Activated CD4-positive, CD25-positive, alpha-beta regulatory T cell treated with anti-CD3 and anti-CD28 coated beads, Interleukin-2, amount 50 U/mL, for 16 hours (primary cell): ENCODE data around the gene CYRIA.

Source experiments
- DNase-seq: peaks from one replicate; pipeline ENCODE4 v3.0.0-alpha.2; 2020; ENCODE audit warnings: low read depth, low spot score

CYRIA gene

DNA sequence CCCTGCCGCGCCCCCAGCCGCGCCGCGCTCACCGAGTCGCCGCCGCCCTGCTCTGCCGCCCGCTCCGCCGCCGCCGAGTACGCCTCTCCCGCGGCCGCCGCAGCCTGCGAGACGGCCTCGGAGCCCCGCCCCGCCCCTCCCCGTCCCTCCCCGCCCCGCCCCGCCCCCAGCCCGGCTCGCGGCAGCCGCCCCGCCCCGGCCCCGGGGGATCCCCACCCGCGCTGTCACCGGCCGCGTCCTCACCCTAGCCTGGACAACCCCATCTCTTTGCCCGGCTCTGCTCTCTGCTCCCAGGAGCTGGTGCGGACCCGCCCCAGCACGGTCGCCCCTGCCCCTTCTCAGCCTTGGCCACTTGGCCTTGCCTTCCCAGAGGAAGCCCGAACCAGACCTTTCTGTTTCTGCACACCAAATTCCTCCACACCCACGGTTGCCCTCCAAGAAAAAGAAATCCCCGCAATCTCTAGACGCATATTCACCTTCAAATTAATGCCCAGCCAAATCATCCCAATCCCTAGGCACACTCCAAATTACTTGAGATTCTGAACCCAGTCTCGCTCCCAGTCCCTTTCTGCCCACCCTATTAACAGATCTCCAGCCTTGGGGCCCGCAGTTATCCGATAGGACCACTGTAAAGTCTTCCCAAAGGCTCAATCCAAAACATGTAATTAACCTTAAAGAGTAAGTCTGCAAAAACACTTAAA is at the start of gene CYRIA:
Gene CYRIA, minus strand, starts transcription at position 87 of the 701 bp plus-strand sequence. CDS start 77,715 bp downstream, outside the sequence.
- DNase-seq: no peak

DNA sequence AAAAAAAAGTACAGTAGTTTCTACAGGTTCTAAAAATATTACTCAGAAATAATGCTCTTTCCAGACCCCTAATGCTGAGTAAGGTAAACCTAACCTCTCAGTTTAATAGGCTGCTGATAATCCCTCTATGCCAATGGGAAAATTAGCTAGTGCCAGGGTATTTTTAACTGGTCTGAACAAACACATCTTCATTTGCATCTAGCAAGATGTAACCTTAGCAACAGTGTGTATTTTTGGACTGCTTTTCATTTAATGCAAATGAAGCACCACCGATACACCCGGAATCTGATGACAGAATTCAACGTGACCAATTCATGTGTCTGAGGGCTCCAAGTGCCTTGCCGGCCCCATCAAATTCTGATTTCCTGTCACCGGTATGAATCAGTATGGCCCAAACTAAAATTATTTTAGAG is 47.4 kb upstream of the CYRIA start:
- no peak for DNase-seq

DNA sequence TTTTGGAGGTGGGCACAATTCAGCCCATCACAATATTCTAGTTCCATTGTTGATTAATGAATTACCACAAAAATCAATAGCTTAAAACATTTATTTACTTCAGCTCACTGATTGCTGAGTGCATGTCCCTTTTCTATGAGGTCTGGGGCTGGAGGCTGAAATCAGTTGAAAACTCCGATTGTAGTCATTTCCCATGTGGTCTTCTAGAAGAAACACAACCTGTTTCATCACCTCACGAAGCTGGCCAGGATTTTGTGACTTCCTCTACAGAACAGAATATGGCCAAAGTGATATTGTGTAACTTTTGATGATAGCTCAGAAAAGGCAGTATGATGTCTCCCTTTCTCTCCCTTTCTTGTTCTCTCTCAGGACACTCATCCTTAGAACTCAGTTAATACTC is 44.1 kb upstream of the CYRIA start:
- DNase-seq: no peak

DNA sequence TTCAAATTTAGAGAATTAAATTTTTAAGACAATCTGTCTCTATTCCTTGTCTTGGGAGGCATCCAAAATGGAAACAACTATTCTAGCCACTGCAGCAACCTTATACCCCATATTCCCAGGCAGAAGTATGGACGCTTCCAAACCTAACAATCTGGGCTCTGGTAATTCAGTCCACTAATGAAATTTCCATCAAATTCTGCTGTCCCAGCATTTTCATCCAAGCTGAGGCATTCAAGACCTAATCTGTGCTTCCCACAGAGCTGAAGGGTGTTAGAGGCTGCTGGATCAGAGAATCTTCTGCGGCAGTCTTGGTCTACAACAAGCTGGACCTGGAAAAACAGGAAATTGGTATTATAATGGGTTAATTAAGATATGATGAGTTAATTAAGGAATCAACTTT is 42.5 kb upstream of the CYRIA start:
- no peak for DNase-seq

DNA sequence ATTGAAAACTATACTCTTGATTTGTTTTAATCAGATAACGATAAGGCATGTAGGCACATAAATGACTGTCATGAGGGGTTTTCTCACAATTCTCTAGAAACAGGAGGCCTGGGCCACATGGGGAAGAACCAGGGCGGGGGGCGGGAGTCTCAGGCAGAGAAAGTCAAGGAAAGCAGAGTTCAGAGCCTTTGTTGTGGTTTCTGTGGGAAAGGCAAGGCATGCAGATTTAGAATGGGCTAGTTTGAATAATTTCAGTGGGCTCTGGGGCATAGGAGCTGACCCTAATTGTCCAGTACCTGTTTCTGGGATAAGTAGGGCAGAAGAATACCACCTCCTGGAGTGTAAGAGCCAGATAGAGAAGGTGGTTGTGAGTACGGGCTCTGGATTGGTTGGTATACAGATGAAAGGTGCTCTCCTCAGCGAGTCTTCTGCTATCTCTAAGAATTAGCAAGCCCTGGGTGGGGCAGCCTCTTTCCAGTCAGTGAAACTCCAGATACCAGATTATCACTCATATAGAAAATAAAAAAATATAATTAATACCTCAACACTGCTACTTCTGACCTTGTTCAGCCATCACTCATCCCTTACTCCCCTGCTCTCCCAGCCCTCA is 41.5 kb upstream of the CYRIA start:
- DNase-seq: no peak

DNA sequence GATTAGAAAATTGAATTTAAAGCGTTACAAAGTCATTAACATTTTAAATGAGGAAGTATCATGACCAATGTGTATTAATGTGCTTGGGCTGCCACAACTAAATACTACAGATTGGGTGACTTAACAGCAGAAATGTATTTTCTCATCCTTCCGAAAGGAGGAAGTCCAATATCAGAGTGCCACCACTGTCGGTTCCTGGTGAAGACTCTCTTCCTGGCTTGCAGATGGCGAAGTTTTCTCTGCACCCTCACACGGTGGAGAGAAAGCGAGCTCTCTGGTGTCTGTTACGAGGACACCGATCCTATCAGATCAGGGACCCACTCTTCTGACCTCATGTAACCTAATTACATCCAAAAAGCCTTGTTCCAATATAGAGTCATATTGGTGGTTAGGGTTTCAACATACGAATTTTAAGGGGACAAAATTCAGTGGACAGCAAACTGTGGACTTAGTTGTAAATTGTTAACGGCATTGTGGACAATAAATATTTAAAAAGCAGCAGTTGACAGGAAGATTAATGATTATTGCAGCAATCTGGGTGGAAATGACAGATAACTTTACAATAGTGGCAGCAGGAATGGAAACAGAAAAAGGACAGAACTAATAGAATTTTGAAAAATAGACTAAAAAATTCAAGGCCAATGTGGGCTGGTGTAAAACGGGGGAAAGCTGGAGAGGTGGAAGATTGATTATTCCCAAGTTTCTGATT is 35.1 kb upstream of the CYRIA start:
- DNase-seq: no peak

DNA sequence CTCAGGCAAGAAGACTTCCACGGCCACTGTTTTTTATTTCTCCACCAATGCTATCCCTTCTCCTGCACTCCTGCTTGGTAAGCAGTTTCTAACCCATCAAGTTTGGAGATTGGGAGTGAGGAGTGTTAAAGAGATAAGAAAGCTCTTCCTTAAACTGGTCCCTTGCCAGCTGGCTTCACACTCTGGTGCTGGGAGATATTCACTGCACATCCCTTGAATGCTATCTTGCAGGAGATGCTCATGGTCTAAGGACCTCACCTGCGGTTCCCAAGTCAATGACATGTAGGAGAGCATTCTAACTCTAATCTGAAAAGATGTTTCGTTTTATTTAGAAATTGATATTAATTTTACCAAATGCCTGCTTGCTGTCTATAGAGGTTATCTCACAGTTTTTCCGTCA is 28.2 kb upstream of the CYRIA start:
- DNase-seq: no peak

DNA sequence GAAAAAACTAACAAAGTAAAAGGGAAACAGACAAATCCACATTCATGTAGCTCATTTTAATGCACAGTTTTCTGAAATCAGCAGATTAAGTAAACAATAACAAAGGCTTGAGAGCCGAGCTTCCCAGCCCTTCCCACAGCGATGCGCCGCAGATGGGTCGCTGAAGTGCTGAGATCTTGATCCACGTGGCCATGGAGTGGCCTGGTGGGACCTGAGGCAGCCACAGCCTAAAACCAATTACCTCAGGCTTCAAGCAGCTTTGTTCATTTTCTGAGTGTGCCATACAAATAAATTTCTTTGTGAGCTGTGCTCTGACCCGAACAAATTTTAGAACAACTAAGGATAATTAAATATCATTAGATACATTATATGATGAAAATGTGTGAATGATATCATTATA is 25.6 kb upstream of the CYRIA start:
- no peak for DNase-seq

DNA sequence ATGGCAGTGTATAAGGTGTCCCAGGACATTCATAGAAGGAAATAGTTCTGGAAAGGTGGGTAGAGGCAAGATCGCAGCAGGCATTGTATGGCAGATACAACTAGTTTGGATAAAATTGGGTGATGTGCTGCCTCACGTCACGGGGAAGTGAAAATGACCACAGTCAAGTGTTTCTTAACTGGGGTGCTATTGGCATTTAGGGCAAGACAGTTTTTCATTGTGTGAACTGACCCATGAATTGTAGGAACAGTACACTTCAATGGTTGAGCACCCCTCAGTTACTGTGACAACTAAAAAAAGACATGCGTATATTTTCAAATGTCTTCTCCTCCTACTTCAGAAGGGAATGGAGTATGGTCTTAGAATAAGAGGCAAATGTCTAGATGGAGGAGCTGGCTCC is 22.3 kb upstream of the CYRIA start:
- DNase-seq: no peak

DNA sequence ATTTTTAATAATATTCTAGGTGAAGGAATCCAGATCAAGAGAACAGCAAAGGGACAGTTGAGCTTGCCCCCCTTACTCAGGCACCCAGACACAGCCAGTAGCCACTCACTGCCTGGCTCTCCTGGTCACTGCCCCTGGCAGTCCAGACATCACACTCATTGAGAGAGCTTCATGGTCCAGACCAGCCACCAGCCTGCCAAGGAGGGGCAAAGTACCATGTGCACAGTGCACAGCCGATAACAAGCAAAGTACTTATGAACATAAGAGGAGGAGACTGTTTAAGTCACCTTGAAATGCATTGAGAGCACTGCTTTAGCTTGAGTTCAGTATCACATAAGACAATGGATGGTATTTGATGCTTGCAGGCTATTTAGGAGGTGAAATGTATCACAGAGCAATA is 21.6 kb upstream of the CYRIA start:
- no peak for DNase-seq

DNA sequence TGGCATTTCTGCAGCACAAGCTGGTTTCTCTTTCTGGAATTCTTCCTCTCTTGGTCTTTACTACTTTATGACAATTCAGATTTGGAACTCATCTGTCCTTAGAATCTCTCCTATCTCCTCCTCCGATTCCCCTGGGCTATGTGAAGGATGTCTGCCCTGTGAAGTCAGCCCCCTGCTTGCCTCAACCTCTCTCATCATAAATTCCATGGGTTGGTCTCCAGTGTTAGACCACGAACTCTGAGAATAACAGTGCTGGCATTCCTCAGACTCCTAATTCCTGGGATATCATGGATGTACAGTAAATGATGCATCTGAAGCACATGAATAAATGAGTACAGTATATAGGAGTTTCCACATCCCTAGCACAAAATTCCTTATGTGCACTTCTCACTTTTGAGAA is 21.0 kb upstream of the CYRIA start:
- DNase-seq: no peak

DNA sequence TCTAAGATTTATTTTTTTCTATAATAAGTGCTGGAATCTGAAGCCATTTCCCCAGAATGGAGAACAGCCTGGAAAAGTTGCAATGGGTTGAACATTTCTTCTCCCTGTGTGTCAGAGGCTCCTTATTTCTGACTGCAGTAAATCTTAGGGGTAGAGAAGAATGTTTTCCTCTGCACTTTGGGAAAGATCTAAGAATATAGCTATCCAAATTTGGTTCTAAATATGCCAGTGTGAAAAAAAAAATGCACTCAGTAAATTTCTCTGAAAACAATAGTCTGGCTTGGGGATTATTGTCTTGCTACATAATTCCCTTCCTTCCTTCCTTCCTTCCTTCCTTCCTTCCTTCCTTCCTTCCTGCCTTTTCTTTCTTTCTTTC is 19.7 kb upstream of the CYRIA start:
- DNase-seq: no peak

DNA sequence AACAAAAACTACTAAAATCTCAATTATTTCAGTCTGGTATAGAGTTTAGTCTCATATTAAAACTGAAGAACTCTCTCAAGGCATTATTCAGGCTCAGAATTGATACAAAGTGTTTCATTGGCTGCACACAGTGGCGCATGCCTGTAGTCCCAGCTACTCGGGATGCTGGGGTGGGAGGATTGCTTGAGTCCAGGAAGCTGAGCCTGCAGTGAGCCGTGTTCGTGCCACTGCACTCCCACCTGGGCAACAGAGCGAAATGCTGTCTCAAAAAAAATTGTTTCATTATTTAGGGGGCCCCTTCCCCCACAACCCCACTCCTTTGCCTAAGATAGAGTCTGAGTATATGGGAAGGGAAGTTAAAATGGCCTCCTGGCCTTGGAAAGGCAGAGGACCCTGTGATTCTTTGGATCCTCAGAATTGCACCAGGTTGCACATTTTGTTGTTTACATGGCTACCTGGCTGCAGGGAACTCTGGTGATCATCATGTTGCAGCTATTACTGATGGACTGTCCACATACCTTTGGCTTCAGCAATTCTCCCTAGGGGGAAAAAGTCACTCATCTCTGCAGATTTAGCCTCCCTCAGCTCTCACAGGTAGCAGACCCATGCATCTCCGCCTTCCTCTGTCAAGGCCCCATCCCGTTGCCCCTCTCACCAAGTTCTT is 19.2 kb upstream of the CYRIA start:
- no peak for DNase-seq

DNA sequence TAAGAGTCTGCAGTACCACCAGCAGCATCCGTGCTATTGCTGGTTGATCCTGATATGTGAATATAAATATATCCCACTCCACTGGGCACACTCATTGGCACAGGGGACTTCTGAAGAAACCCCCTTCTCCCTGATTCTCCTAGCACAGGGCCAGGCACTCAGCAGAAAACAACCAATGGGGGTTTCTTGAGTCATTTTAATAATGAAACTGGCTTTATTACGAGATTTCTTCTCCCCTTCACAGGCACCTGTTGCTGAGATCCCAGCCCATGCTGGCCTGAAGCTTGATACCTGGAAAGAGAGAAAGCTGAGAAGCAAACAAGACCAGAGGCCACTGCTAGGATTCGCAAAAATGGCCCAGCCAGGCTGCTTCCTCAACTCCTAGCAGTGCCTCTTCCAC is 17.9 kb upstream of the CYRIA start:
- DNase-seq: no peak

DNA sequence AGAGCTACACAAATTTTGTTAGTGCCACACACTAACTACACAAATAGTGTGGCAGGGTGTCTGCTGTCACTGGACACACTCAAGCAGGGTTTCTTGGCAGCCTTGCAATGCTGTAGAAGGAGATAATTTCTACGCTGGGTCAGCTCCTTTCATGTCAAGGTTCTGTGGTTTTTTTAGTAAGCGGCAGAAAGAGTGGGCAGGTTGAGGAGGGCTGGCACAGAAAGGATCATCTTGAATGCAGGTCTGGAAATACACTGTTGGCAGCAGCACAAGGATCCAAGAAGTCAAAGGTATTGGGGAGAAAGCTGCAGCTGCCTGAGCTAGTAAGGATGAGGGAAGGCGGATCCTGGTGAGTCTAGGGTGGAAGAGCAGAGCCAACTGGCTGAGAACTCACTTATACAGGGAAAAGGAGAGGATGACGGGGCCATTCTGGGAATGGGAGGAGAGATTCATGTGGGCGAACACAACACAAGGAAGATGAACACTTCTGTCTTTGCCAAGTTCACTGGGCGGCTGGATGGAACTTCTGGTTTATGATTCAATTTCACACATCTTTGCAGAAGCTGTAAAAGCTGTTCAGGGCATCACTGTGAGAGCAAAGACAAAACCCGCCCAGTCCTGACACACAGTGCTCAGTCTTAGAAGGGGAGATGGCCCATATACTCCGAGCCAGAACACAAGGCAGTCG is 16.9 kb upstream of the CYRIA start:
- DNase-seq: no peak

DNA sequence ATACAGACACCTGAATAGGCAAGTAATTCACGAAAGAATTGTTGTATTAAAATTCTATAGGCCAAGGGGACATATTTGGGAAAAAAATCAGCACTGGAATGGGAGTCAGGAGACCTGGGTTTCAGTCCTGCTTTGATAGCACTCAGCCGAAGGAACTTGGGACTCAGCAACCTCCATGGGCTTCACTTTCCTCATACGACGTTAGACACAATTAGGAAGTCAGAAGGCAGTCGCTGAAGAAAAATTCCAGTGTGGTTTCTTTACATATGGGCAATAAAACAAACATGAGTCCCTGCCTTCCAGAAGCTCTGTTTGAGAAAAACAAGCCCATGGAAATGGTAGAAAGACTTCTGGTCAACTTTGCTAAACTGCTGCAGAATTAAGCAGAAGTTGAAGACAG is 15.1 kb upstream of the CYRIA start:
- no peak for DNase-seq

DNA sequence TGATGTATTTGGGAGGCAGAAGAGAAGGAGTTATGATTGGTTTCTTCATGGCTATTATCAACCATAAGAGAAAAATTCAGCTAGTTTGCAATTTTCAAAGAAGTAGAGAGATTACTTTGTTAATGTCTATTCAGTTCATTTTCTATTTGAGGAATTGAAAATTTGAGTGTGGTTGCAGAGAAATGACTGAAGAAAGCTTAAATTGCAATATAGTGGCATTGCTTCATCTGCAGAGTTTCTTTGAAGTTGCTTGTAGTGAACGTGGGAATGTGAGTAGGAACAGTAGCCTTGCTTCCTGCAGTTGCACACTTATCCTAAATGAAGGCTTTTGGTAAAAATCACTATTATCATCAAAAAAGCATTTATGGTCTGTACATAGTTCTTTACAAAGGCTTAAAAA is 14.7 kb upstream of the CYRIA start:
- DNase-seq: no peak

DNA sequence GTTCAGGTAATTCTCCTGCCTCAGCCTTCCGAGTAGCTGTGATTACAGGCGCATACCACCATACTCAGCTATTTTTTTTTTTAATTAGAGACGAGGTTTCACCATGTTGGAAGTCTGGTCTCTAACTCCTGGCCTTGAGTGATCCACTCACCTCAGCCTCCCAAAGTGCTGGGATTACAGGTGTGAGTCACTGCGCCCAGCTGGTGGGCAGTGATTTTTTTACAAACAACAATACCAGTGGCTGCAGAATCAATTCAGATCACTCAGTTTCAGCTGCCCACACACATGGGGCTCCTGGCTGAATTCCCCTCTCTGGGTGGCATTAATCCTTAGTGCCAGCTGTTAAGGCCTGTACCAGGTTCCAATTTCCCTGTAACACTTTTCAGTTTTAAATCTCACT is 13.3 kb upstream of the CYRIA start:
- no peak for DNase-seq

DNA sequence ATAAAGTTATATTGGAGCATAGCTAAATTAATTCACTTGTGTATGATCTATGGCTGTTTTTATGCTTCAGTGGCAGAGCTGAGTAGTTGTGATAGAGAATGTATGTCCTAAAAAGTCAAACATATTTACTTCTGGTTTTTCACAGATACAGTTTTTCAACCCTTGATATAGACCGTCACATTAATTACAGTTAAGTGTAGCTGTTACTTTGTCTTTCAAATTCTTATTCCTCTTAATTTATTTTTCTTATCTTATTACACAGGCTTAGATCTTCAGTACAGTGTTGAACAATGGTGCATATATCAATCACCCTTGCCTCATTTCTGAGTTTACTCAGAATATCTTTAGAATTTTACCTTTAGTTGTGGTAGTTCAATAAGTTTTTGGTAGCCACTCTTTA is 12.2 kb upstream of the CYRIA start:
- DNase-seq: no peak

DNA sequence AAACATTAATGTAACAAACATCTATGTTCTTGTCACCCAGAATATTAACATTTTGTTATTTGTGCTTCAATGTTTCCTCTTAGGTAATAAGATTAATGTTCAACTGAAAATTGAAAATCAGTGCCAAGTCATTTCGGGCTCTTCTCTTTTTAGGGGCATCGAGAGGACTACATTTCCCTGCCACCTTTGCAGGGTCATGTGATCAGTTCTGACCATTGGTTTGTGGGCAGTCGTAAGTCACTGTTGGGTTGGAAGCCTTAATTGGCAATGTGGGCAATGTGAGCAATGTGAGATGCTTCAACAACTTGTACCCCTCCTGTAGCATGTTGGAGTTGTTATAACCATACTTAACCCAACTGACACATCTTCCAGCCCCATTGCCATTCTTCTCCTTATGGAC is 10.1 kb upstream of the CYRIA start:
- no peak for DNase-seq

DNA sequence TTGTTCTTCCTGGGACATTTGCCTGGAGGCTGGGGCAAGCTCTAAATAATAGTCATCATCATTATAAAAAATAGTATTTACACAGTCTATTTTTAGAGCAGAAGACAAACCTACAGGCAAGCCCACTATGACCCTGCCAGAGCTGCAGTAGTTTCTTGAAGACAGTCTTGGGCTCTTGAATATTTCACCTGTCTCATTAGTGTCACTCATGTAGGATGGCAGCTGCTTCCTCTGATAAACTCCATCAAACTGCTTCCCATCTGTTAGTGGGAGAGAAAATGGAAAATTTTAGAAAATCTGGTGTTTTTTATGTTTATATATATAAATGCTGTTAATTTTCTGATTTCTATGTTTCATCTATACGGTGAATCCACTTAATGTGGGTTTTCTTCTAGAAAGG is 8.5 kb upstream of the CYRIA start:
- DNase-seq: no peak

DNA sequence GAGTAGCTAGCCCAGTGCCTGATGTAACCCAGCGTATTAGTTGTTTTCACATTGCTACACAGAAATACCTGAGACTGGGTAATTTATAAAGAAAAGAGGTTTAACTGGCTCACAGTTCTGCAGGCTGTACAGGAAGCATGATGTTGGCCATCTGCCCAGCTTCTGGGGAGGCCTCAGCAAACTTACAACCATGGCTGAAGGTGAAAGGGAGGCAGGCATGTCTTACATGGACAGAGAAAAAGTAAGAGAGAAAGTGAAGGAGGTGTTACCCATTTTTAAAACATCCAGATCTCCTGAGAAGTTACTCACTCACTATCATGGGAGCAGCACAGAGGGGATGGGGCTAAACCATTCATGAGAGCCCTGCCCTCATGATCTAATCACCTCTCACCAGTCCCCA is 6.1 kb upstream of the CYRIA start:
- DNase-seq: no peak
